Ishikawa (cell line): ENCODE data around the gene B4GALNT4.

ENCODE experiments used
- CEBPB ChIP-seq: IDR thresholded peaks from 2 replicates; pipeline ENCODE4 v1.6.1; 2012
- CREB1 ChIP-seq: IDR thresholded peaks from 2 replicates; pipeline ENCODE4 v1.6.1; 2012; ENCODE audit warnings: low read depth
- EGR1 ChIP-seq: IDR thresholded peaks from 2 replicates; pipeline ENCODE4 v1.6.1; 2012
- EP300 ChIP-seq: IDR thresholded peaks from 2 replicates; pipeline ENCODE4 v1.6.1; 2012; ENCODE audit warnings: borderline replicate concordance
- FOXM1 ChIP-seq: IDR thresholded peaks from 2 replicates; pipeline ENCODE4 v1.6.1; 2012; ENCODE audit warnings: low read depth, borderline replicate concordance
- NFIC ChIP-seq: IDR thresholded peaks from 2 replicates; pipeline ENCODE4 v1.6.1; 2012
- RAD21 ChIP-seq: IDR thresholded peaks from 2 replicates; pipeline ENCODE4 v1.6.1; 2012; ENCODE audit warnings: low read depth
- TAF1 ChIP-seq: IDR thresholded peaks from 2 replicates; pipeline ENCODE4 v1.6.1; 2012; ENCODE audit warnings: low read depth, mild to moderate bottlenecking
- TCF12 ChIP-seq: IDR thresholded peaks from 2 replicates; pipeline ENCODE4 v1.6.1; 2012; ENCODE audit warnings: low read depth
- TEAD4 ChIP-seq: IDR thresholded peaks from 2 replicates; pipeline ENCODE4 v1.6.1; 2012
- YY1 ChIP-seq: IDR thresholded peaks from 2 replicates; pipeline ENCODE4 v1.6.1; 2012; ENCODE audit warnings: low read depth
- ZBTB7A ChIP-seq: IDR thresholded peaks from 2 replicates; pipeline ENCODE4 v1.6.1; 2012; ENCODE audit warnings: low read depth
- TF ChIP-seq, protein P1 (sequence below): IDR thresholded peaks from 2 replicates; pipeline ENCODE4 v1.6.1; 2012; ENCODE audit warnings: low read depth, mild to moderate bottlenecking
- TF ChIP-seq, protein P2 (sequence below): IDR thresholded peaks from 2 replicates; pipeline ENCODE4 v1.6.1; 2012
- TF ChIP-seq, protein P3 (sequence below): IDR thresholded peaks from 2 replicates; pipeline ENCODE4 v1.6.1; 2012

Gene B4GALNT4, protein sequence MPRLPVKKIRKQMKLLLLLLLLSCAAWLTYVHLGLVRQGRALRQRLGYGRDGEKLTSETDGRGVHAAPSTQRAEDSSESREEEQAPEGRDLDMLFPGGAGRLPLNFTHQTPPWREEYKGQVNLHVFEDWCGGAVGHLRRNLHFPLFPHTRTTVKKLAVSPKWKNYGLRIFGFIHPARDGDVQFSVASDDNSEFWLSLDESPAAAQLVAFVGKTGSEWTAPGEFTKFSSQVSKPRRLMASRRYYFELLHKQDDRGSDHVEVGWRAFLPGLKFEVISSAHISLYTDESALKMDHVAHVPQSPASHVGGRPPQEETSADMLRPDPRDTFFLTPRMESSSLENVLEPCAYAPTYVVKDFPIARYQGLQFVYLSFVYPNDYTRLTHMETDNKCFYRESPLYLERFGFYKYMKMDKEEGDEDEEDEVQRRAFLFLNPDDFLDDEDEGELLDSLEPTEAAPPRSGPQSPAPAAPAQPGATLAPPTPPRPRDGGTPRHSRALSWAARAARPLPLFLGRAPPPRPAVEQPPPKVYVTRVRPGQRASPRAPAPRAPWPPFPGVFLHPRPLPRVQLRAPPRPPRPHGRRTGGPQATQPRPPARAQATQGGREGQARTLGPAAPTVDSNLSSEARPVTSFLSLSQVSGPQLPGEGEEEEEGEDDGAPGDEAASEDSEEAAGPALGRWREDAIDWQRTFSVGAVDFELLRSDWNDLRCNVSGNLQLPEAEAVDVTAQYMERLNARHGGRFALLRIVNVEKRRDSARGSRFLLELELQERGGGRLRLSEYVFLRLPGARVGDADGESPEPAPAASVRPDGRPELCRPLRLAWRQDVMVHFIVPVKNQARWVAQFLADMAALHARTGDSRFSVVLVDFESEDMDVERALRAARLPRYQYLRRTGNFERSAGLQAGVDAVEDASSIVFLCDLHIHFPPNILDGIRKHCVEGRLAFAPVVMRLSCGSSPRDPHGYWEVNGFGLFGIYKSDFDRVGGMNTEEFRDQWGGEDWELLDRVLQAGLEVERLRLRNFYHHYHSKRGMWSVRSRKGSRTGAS

DNA sequence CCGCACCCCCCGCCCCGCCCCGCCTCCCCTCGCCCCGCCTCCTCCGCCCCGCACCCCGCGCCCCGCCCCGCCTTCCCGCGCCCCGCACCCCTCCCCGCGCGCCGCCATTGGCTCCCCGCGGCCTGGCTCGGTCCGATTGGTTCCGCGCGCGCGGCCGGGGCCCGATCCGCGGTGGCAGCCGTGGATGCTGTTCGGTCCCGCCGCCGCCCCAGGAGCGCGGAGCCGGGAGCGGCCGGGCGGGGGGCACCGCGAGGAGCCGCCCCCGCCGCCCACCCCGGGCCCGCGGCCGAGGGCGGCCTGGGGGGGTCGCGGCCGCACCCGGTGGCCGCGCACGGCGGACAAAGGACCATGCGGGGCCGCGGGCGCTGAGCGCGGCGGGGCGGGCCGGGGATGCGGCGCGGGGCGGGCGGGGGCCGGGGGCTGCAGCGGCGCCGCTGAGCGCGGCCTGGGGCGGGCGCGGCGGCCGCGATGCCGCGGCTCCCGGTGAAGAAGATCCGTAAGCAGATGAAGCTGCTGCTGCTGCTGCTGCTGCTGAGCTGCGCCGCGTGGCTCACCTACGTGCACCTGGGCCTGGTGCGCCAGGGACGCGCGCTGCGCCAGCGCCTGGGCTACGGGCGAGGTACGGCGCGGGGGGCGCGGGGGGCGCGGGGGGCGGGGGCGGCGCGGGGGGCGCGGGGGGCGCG, at the start of gene B4GALNT4:
B4GALNT4 (plus strand) TSS at position 164 of the 683 bp plus-strand sequence; CDS start at position 469, 305 bp downstream.
- TF ChIP-seq TCF12: no peak
- TF ChIP-seq TAF1: no peak
- TF ChIP-seq EP300: no peak
- TF ChIP-seq, protein P1, sequence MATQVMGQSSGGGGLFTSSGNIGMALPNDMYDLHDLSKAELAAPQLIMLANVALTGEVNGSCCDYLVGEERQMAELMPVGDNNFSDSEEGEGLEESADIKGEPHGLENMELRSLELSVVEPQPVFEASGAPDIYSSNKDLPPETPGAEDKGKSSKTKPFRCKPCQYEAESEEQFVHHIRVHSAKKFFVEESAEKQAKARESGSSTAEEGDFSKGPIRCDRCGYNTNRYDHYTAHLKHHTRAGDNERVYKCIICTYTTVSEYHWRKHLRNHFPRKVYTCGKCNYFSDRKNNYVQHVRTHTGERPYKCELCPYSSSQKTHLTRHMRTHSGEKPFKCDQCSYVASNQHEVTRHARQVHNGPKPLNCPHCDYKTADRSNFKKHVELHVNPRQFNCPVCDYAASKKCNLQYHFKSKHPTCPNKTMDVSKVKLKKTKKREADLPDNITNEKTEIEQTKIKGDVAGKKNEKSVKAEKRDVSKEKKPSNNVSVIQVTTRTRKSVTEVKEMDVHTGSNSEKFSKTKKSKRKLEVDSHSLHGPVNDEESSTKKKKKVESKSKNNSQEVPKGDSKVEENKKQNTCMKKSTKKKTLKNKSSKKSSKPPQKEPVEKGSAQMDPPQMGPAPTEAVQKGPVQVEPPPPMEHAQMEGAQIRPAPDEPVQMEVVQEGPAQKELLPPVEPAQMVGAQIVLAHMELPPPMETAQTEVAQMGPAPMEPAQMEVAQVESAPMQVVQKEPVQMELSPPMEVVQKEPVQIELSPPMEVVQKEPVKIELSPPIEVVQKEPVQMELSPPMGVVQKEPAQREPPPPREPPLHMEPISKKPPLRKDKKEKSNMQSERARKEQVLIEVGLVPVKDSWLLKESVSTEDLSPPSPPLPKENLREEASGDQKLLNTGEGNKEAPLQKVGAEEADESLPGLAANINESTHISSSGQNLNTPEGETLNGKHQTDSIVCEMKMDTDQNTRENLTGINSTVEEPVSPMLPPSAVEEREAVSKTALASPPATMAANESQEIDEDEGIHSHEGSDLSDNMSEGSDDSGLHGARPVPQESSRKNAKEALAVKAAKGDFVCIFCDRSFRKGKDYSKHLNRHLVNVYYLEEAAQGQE: no peak
- TF ChIP-seq EGR1: no peak
- TF ChIP-seq FOXM1: no peak
- TF ChIP-seq TEAD4: no peak
- 0 out of 2 replicates have a peak, but pooled peaks have one; percentile 26 for TF ChIP-seq YY1
- TF ChIP-seq, protein P2, sequence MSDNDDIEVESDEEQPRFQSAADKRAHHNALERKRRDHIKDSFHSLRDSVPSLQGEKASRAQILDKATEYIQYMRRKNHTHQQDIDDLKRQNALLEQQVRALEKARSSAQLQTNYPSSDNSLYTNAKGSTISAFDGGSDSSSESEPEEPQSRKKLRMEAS: peak; percentile 60; the same call in 1 of the 2 replicates
- TF ChIP-seq NFIC: no peak
- no peak for TF ChIP-seq RAD21
- TF ChIP-seq CREB1: no peak
- TF ChIP-seq, protein P3, sequence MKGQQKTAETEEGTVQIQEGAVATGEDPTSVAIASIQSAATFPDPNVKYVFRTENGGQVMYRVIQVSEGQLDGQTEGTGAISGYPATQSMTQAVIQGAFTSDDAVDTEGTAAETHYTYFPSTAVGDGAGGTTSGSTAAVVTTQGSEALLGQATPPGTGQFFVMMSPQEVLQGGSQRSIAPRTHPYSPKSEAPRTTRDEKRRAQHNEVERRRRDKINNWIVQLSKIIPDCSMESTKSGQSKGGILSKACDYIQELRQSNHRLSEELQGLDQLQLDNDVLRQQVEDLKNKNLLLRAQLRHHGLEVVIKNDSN: no peak
- no peak for TF ChIP-seq ZBTB7A

DNA sequence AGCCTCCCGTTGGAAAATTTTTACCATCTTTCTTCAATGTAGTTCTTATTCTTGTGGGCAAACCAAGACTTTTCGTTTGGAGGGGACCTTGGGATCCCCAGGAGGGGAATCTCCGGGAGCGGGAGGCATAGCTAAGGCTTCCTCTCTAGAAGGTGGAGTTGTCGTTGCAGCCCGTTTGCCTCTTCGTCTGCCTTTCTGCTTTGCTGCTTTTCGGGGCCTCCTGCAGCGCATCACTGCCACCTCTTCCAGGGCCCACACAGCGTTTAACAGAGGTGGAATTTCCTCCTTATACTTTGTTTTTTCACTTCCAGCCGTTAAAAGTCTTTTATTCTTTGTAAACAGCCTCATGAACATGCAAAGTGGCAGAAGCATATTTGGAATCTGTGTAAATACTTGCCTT, 45.1 kb upstream of the B4GALNT4 start:
- no peak for TF ChIP-seq ZBTB7A
- TF ChIP-seq FOXM1: no peak
- TF ChIP-seq TAF1: no peak
- TF ChIP-seq CEBPB: no peak
- no peak for TF ChIP-seq NFIC
- no peak for TF ChIP-seq CREB1

DNA sequence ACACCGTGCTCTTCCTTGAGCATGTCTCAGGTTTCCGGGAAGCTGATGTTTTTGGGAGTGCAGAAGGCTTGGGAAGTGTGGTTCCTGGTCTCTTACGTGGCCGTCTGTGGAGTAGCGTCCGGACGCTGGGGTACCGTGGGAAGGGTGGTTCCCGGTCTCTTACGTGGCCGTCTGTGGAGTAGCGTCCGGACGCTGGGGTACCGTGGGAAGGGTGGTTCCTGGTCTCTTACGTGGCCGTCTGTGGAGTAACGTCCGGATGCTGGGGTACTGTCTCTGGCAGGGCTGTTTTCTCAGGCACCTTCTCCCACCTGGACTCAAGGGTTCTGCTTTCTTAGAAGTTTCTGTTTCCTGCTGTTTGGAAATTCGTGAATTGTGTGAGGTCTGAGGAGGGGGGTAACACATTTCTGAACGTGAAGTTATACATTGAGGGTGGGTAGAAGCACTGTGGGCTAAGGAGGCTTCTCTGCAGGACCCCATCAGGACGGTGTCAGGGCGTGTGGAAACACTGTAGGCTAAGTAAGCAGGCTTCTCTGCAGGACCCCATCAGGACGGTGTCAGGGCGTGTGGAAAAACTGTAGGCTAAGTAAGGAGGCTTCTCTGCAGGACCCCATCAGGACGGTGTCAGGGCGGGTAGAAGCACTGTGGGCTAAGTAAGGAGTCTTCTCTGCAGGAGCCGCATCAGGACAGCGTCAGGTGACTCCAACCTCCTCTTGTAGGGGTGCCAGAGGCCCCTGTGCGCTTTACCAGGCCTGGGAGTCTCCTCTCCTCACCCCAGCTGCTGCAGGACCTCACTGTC, 43.3 kb upstream of the B4GALNT4 start:
- TF ChIP-seq ZBTB7A: no peak
- TF ChIP-seq TEAD4: no peak
- TF ChIP-seq CEBPB: no peak
- TF ChIP-seq, protein P1: no peak
- no peak for TF ChIP-seq EP300
- TF ChIP-seq, protein P2: no peak
- no peak for TF ChIP-seq EGR1
- no peak for TF ChIP-seq RAD21
- TF ChIP-seq CREB1: no peak
- no peak for TF ChIP-seq TCF12
- TF ChIP-seq, protein P3: no peak
- no peak for TF ChIP-seq YY1
- no peak for TF ChIP-seq FOXM1
- TF ChIP-seq TAF1: no peak
- TF ChIP-seq NFIC: no peak

DNA sequence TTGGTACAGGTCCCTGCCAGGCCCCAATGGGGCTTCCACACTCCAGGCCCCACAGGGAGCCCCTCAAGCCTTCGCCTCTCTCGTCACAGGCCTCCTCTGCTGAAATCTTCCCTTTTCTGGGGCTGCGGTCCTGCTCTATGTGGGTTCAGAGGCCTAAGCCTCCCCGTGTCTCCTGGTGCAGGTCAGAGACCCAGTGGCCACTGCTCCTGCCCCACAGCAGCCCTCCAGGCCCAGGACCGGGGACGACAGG, 42.8 kb upstream of the B4GALNT4 start:
- TF ChIP-seq TCF12 (no peak), YY1 (no peak), RAD21 (no peak), TEAD4 (no peak), CEBPB (no peak), TAF1 (no peak), NFIC (no peak), EP300 (no peak)
- TF ChIP-seq, protein P3: no peak
